GM12891 (cell line): ENCODE measurements around the gene SLC17A4.

Experiments used
- POLR2A ChIP-seq: IDR thresholded peaks from 2 replicates; pipeline ENCODE4 v1.6.1; 2011; ENCODE audit warnings: low read depth, low read length, control low read depth
- TAF1 ChIP-seq: IDR thresholded peaks from 2 replicates; pipeline ENCODE4 v1.6.1; 2011; ENCODE audit warnings: low read depth, low read length, control low read depth

DNA sequence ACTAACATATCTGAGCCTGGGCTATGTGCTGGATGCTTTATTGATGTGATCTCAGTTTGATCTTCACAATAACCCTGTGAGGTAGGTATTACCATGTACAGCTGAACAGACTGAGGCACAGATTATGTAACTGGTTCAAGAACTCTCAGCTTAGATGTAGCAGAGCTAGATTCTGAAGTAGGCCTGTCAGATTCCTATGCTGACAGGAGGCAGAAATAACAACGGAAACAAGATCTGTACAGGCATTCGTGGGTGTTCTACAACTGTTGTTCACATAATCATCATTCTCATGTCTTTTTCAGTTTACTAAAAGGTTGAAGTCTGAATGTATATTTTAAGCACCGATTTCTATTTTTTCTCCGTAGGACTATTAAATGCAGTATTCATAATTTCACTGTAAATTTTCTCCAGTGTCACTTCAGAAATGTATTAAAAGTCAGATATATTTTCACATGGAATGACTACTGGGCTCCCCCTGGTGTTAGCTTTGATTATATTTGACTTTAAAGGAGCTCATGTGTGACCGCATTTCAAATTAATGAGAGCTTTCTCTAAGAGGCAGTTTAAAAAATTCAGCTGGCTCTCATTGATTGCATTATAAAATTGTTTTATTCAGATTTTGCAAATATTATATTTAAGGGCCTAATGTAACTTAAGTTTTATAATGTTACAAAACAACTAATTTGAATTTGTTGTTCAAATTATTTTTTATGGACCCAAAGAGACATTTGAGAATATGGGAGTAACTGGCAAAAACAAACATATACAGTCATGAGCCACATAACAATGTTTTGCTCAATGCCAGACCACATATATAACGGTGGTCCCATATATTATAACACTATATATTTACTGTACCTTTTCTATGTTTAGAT is 36.4 kb upstream of the SLC17A4 start:
- no peak for TF ChIP-seq POLR2A
- no peak for TF ChIP-seq TAF1
